ENCODE results near the gene MISP. TPM values are rescaled to one million over a fixed set of nuclear protein-coding genes. Genes with fewer than 3 reads are reported as not detected.

MISP gene
- polyA plus RNA-seq, 1 of the 3 experiments (the other 2 are of a cell fraction), result 0.08 TPM

DNA sequence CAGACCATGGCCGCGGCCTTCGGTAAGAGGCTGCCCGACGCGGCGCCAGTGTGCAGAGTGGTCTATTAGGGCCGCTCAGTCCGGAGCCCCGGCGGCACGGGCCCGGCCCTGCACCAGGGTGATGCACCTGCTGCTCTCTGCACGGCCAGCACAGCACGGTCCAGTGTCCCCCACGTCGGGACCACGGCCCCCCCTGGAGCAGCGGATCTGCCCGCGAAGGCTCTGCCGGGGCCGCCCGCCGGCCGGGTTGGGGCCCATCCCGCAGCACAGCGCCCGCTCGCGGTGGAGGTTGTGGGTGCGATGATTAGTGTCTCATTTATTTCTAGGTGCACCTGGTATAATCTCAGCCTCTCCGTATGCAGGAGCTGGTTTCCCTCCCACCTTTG lies 54.2 kb downstream of the MISP start:
- TF ChIP-seq, protein P1, sequence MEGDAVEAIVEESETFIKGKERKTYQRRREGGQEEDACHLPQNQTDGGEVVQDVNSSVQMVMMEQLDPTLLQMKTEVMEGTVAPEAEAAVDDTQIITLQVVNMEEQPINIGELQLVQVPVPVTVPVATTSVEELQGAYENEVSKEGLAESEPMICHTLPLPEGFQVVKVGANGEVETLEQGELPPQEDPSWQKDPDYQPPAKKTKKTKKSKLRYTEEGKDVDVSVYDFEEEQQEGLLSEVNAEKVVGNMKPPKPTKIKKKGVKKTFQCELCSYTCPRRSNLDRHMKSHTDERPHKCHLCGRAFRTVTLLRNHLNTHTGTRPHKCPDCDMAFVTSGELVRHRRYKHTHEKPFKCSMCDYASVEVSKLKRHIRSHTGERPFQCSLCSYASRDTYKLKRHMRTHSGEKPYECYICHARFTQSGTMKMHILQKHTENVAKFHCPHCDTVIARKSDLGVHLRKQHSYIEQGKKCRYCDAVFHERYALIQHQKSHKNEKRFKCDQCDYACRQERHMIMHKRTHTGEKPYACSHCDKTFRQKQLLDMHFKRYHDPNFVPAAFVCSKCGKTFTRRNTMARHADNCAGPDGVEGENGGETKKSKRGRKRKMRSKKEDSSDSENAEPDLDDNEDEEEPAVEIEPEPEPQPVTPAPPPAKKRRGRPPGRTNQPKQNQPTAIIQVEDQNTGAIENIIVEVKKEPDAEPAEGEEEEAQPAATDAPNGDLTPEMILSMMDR (IDR thresholded peaks at IDR 0.05), result no peak
- TF ChIP-seq ELF1 (IDR thresholded peaks at IDR 0.05), result no peak
- TF ChIP-seq, protein P2, sequence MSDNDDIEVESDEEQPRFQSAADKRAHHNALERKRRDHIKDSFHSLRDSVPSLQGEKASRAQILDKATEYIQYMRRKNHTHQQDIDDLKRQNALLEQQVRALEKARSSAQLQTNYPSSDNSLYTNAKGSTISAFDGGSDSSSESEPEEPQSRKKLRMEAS (IDR thresholded peaks at IDR 0.05; ENCODE audit: low read depth), result no peak
- no peak for TF ChIP-seq POLR2AphosphoS5 (IDR thresholded peaks at IDR 0.05; ENCODE audit: low read depth, low read length)
- TF ChIP-seq, protein P3, sequence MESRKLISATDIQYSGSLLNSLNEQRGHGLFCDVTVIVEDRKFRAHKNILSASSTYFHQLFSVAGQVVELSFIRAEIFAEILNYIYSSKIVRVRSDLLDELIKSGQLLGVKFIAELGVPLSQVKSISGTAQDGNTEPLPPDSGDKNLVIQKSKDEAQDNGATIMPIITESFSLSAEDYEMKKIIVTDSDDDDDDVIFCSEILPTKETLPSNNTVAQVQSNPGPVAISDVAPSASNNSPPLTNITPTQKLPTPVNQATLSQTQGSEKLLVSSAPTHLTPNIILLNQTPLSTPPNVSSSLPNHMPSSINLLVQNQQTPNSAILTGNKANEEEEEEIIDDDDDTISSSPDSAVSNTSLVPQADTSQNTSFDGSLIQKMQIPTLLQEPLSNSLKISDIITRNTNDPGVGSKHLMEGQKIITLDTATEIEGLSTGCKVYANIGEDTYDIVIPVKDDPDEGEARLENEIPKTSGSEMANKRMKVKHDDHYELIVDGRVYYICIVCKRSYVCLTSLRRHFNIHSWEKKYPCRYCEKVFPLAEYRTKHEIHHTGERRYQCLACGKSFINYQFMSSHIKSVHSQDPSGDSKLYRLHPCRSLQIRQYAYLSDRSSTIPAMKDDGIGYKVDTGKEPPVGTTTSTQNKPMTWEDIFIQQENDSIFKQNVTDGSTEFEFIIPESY (IDR thresholded peaks at IDR 0.05; ENCODE audit: borderline replicate concordance, low read depth), result no peak
- no peak for TF ChIP-seq CHD2 (IDR thresholded peaks at IDR 0.05; ENCODE audit: low read length, partially characterized antibody)
- TF ChIP-seq, protein P4, sequence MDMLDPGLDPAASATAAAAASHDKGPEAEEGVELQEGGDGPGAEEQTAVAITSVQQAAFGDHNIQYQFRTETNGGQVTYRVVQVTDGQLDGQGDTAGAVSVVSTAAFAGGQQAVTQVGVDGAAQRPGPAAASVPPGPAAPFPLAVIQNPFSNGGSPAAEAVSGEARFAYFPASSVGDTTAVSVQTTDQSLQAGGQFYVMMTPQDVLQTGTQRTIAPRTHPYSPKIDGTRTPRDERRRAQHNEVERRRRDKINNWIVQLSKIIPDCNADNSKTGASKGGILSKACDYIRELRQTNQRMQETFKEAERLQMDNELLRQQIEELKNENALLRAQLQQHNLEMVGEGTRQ (IDR thresholded peaks at IDR 0.05; ENCODE audit: borderline replicate concordance, low read depth, low read length), result no peak
- TF ChIP-seq NRF1 (IDR thresholded peaks at IDR 0.05; ENCODE audit: low read depth, low read length), result no peak
- no peak for TF ChIP-seq TCF12 (IDR thresholded peaks at IDR 0.05)
- TF ChIP-seq EZH2phosphoT487 (IDR thresholded peaks at IDR 0.05; ENCODE audit: borderline replicate concordance, low read depth), result no peak
- TF ChIP-seq RFX5 (IDR thresholded peaks at IDR 0.05; ENCODE audit: low read length), result no peak
- TF ChIP-seq, protein P5, sequence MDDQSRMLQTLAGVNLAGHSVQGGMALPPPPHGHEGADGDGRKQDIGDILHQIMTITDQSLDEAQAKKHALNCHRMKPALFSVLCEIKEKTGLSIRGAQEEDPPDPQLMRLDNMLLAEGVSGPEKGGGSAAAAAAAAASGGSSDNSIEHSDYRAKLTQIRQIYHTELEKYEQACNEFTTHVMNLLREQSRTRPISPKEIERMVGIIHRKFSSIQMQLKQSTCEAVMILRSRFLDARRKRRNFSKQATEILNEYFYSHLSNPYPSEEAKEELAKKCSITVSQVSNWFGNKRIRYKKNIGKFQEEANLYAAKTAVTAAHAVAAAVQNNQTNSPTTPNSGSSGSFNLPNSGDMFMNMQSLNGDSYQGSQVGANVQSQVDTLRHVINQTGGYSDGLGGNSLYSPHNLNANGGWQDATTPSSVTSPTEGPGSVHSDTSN (IDR thresholded peaks at IDR 0.05), result no peak
- no peak for TF ChIP-seq TEAD4 (IDR thresholded peaks at IDR 0.05; ENCODE audit: borderline replicate concordance, insufficient read depth)
- TF ChIP-seq, protein P6, sequence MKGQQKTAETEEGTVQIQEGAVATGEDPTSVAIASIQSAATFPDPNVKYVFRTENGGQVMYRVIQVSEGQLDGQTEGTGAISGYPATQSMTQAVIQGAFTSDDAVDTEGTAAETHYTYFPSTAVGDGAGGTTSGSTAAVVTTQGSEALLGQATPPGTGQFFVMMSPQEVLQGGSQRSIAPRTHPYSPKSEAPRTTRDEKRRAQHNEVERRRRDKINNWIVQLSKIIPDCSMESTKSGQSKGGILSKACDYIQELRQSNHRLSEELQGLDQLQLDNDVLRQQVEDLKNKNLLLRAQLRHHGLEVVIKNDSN (IDR thresholded peaks at IDR 0.05; ENCODE audit: borderline replicate concordance, low read depth), result no peak
- no peak for TF ChIP-seq TAF1 (IDR thresholded peaks at IDR 0.05; ENCODE audit: borderline replicate concordance, low read depth, low read length)
- TF ChIP-seq, protein P7, sequence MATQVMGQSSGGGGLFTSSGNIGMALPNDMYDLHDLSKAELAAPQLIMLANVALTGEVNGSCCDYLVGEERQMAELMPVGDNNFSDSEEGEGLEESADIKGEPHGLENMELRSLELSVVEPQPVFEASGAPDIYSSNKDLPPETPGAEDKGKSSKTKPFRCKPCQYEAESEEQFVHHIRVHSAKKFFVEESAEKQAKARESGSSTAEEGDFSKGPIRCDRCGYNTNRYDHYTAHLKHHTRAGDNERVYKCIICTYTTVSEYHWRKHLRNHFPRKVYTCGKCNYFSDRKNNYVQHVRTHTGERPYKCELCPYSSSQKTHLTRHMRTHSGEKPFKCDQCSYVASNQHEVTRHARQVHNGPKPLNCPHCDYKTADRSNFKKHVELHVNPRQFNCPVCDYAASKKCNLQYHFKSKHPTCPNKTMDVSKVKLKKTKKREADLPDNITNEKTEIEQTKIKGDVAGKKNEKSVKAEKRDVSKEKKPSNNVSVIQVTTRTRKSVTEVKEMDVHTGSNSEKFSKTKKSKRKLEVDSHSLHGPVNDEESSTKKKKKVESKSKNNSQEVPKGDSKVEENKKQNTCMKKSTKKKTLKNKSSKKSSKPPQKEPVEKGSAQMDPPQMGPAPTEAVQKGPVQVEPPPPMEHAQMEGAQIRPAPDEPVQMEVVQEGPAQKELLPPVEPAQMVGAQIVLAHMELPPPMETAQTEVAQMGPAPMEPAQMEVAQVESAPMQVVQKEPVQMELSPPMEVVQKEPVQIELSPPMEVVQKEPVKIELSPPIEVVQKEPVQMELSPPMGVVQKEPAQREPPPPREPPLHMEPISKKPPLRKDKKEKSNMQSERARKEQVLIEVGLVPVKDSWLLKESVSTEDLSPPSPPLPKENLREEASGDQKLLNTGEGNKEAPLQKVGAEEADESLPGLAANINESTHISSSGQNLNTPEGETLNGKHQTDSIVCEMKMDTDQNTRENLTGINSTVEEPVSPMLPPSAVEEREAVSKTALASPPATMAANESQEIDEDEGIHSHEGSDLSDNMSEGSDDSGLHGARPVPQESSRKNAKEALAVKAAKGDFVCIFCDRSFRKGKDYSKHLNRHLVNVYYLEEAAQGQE (IDR thresholded peaks at IDR 0.05; ENCODE audit: low read depth, low read length), result no peak
- H3K36me3 ChIP-seq (replicated peaks in 1 of 2; ENCODE audit: control insufficient read depth in 1 of 2, insufficient read depth in 2 of 2, low read length in 1 of 2), result peaks cover 50 to 79% of the 10 kb centered on the region in 2 experiments
- ChIA-PET POLR2A (interaction anchor here (1.6 kb wide), 1 partner anchor 9 kb away, joined by 6 read pairs; no protein-coding TSS in a partner anchor), CTCF (no interaction called here)
- no peak overlapping the region for H3K4me2 ChIP-seq
- peak; percentile 42 for DNase-seq
- H3K79me2 ChIP-seq (ENCODE audit: insufficient read depth), result peaks cover 97% of the 10 kb centered on the region
- no peaks in the 10 kb centered on the region for H3K27me3 ChIP-seq (ENCODE audit: insufficient read depth)
- peaks cover 100% of the 10 kb centered on the region for H4K20me1 ChIP-seq (ENCODE audit: insufficient read depth)
- H3K4me3 ChIP-seq (ENCODE audit: low read depth in 2 of 2, low read length in 1 of 2), result no peak overlapping the region
- H3F3A ChIP-seq (replicated peaks; ENCODE audit: insufficient read depth), result peaks cover 19% of the 10 kb centered on the region
- no peak overlapping the region; a peak in 1 of 4 replicates for H3K27ac ChIP-seq (ENCODE audit: low read depth in 2 of 2, low read length in 1 of 2)
- no peaks in the 10 kb centered on the region for H3K9me3 ChIP-seq
- H3K9me2 ChIP-seq, result no peaks in the 10 kb centered on the region
- H2AFZ ChIP-seq (ENCODE audit: low read depth), result no peak overlapping the region
- peaks cover 20 to 25% of the 10 kb centered on the region in 2 experiments; a peak in 2 of 4 replicates for H3K4me1 ChIP-seq (ENCODE audit: control insufficient read depth in 1 of 2, insufficient read depth in 2 of 2, low read depth in 1 of 2, low read length in 1 of 2)
- 94% methylated on average over 8 of the region's 33 CpGs for WGBS (ENCODE audit: low lambda C conversion rate)
- H3K9ac ChIP-seq, result no peak overlapping the region

All from SK-N-SH (cell line).